ENCODE data around the gene SMIM36.
"Not testable (repeated sequence)": the region's sequence is repeated elsewhere in the genome, so short reads cannot be mapped to it uniquely, and the experiment has no call there.

The SMIM36 gene

GRCh38 chr17:55431914-55432313 lies 79.3 kb downstream of the SMIM36 start:
- H2AFZ ChIP-seq (ENCODE audit: low read depth, low read length); H3K4me3 ChIP-seq (ENCODE audit: insufficient read depth in 1 of 2, low read depth in 1 of 2, low read length in 2 of 2); H3K23ac ChIP-seq (ENCODE audit: low read length in 2 of 2); H2AK5ac ChIP-seq (ENCODE audit: low read length, severe bottlenecking); DNase-seq; H3K36me3 ChIP-seq (ENCODE audit: control insufficient read depth in 1 of 2, insufficient read depth in 2 of 2, low read depth in 1 of 2, low read length in 2 of 2); H3K27ac ChIP-seq (ENCODE audit: low read length, poor library complexity, severe bottlenecking); H3K9me3 ChIP-seq (ENCODE audit: control insufficient read depth, low read length); H2BK5ac ChIP-seq (ENCODE audit: low read depth, low read length, poor library complexity, severe bottlenecking); H3K79me1 ChIP-seq (replicated peaks; ENCODE audit: low read length, poor library complexity, severe bottlenecking); H3K4ac ChIP-seq (ENCODE audit: low read depth in 1 of 2, low read length in 2 of 2); H3K27me3 ChIP-seq (ENCODE audit: control insufficient read depth in 1 of 2, insufficient read depth in 1 of 2, low read length in 2 of 2); H3K9ac ChIP-seq (ENCODE audit: low read length); H2BK120ac ChIP-seq (ENCODE audit: low read depth, low read length); H3K4me1 ChIP-seq (ENCODE audit: control insufficient read depth, insufficient read depth, low read depth, low read length); H4K8ac ChIP-seq (ENCODE audit: low read length); H3K4me2 ChIP-seq (ENCODE audit: low read length, poor library complexity, severe bottlenecking); H2BK15ac ChIP-seq (ENCODE audit: low read depth, poor library complexity, severe bottlenecking): not testable (repeated sequence)
- no CpG with 5 or more reads among the region's 1 CpG for WGBS
- Histone ChIP-seq H3K14ac (ENCODE audit: low read length in 2 of 2) (peak overlapping the region in 1 of 2 experiments; percentile 56), H2BK12ac (ENCODE audit: low read length in 2 of 2) (peak overlapping the region in 1 of 2 experiments; percentile 93), H4K91ac (ENCODE audit: low read length) (peak overlapping the region; percentile 45), H3K18ac (ENCODE audit: low read depth in 1 of 2, low read length in 2 of 2) (peak overlapping the region in 1 of 2 experiments; percentile 86)

- whole genome bisulfite sequencing = 69% methylated on average over 4 of the region's 4 CpGs
Measured at GRCh38 chr17:55430541-55431288, 80.5 kb downstream of the SMIM36 start.

GRCh38 chr17:55427587-55427882 lies 83.7 kb downstream of the SMIM36 start:
- Histone ChIP-seq H2BK5ac (ENCODE audit: low read depth, low read length, poor library complexity, severe bottlenecking) (no peak overlapping the region), H2BK15ac (ENCODE audit: low read depth, poor library complexity, severe bottlenecking) (no peak overlapping the region), H3K23ac (ENCODE audit: low read length in 2 of 2) (no peak overlapping the region), H3K27me3 (ENCODE audit: control insufficient read depth in 1 of 2, insufficient read depth in 1 of 2, low read length in 2 of 2) (peaks cover 0 to 5% of the 10 kb centered on the region in 2 experiments), H3K9me3 (ENCODE audit: control insufficient read depth, low read length) (no peaks in the 10 kb centered on the region), H3K4ac (ENCODE audit: low read depth in 1 of 2, low read length in 2 of 2) (no peak overlapping the region), H3K27ac (ENCODE audit: low read length, poor library complexity, severe bottlenecking) (no peak overlapping the region), H4K91ac (ENCODE audit: low read length) (no peak overlapping the region), H2BK120ac (ENCODE audit: low read depth, low read length) (no peak overlapping the region), H4K8ac (ENCODE audit: low read length) (no peak overlapping the region), H2BK12ac (ENCODE audit: low read length in 2 of 2) (peak overlapping the region in 1 of 2 experiments; percentile 86), H3K4me2 (ENCODE audit: low read length, poor library complexity, severe bottlenecking) (no peak overlapping the region), H3K36me3 (ENCODE audit: control insufficient read depth in 1 of 2, insufficient read depth in 2 of 2, low read depth in 1 of 2, low read length in 2 of 2) (no peaks in the 10 kb centered on the region), H2AK5ac (ENCODE audit: low read length, severe bottlenecking) (no peak overlapping the region), H3K4me3 (ENCODE audit: insufficient read depth in 1 of 2, low read depth in 1 of 2, low read length in 2 of 2) (no peak overlapping the region), H3K79me1 (replicated peaks; ENCODE audit: low read length, poor library complexity, severe bottlenecking) (no peaks in the 10 kb centered on the region), H3K14ac (ENCODE audit: low read length in 2 of 2) (no peak overlapping the region), H2AFZ (ENCODE audit: low read depth, low read length) (no peak overlapping the region), H3K18ac (ENCODE audit: low read depth in 1 of 2, low read length in 2 of 2) (peak overlapping the region in 1 of 2 experiments; percentile 22), H3K9ac (ENCODE audit: low read length) (peak overlapping the region; percentile 14), H3K4me1 (ENCODE audit: control insufficient read depth, insufficient read depth, low read depth, low read length) (peaks cover 2% of the 10 kb centered on the region)
- no peak for DNase-seq
- 100% methylated on average over 2 of the region's 2 CpGs for WGBS

More at GRCh38 chr17:55430541-55431288, 80.5 kb downstream of the SMIM36 start:
- H3K18ac ChIP-seq (ENCODE audit: low read depth in 1 of 2, low read length in 2 of 2) = peak overlapping the region in 1 of 2 experiments; percentile 25
- no peak overlapping the region for H2BK15ac ChIP-seq (ENCODE audit: low read depth, poor library complexity, severe bottlenecking)
- no peak overlapping the region for H3K23ac ChIP-seq (ENCODE audit: low read length in 2 of 2)
- H2AFZ ChIP-seq (ENCODE audit: low read depth, low read length) = no peak overlapping the region
- H3K4me3 ChIP-seq (ENCODE audit: insufficient read depth in 1 of 2, low read depth in 1 of 2, low read length in 2 of 2) = no peak overlapping the region
- H3K27me3 ChIP-seq (ENCODE audit: control insufficient read depth in 1 of 2, insufficient read depth in 1 of 2, low read length in 2 of 2) = no peaks in the 10 kb centered on the region
- H3K4ac ChIP-seq (ENCODE audit: low read depth in 1 of 2, low read length in 2 of 2) = no peak overlapping the region
- peak overlapping the region; percentile 33 for H3K9ac ChIP-seq (ENCODE audit: low read length)
- H3K4me1 ChIP-seq (ENCODE audit: control insufficient read depth, insufficient read depth, low read depth, low read length) = peaks cover 3% of the 10 kb centered on the region
- no peak overlapping the region for H2BK5ac ChIP-seq (ENCODE audit: low read depth, low read length, poor library complexity, severe bottlenecking)
- H2AK5ac ChIP-seq (ENCODE audit: low read length, severe bottlenecking) = no peak overlapping the region
- no peak overlapping the region for H2BK120ac ChIP-seq (ENCODE audit: low read depth, low read length)
- H4K8ac ChIP-seq (ENCODE audit: low read length) = no peak overlapping the region
- no peaks in the 10 kb centered on the region for H3K36me3 ChIP-seq (ENCODE audit: control insufficient read depth in 1 of 2, insufficient read depth in 2 of 2, low read depth in 1 of 2, low read length in 2 of 2)
- H3K9me3 ChIP-seq (ENCODE audit: control insufficient read depth, low read length) = no peaks in the 10 kb centered on the region
- no peak overlapping the region for H3K27ac ChIP-seq (ENCODE audit: low read length, poor library complexity, severe bottlenecking)
- no peak overlapping the region for H3K14ac ChIP-seq (ENCODE audit: low read length in 2 of 2)
- no peaks in the 10 kb centered on the region for H3K79me1 ChIP-seq (replicated peaks; ENCODE audit: low read length, poor library complexity, severe bottlenecking)
- peak overlapping the region in 1 of 2 experiments; percentile 1 for H2BK12ac ChIP-seq (ENCODE audit: low read length in 2 of 2)
- H4K91ac ChIP-seq (ENCODE audit: low read length) = no peak overlapping the region
- no peak overlapping the region for H3K4me2 ChIP-seq (ENCODE audit: low read length, poor library complexity, severe bottlenecking)
- no peak for DNase-seq

GRCh38 chr17:55426851-55427586 lies 84.2 kb downstream of the SMIM36 start:
- Histone ChIP-seq H2AFZ (ENCODE audit: low read depth, low read length) (peak overlapping the region; percentile 24), H3K27me3 (ENCODE audit: control insufficient read depth in 1 of 2, insufficient read depth in 1 of 2, low read length in 2 of 2) (peaks cover 0 to 5% of the 10 kb centered on the region in 2 experiments), H2BK120ac (ENCODE audit: low read depth, low read length) (no peak overlapping the region), H2BK15ac (ENCODE audit: low read depth, poor library complexity, severe bottlenecking) (no peak overlapping the region), H3K27ac (ENCODE audit: low read length, poor library complexity, severe bottlenecking) (no peak overlapping the region), H3K36me3 (ENCODE audit: control insufficient read depth in 1 of 2, insufficient read depth in 2 of 2, low read depth in 1 of 2, low read length in 2 of 2) (no peaks in the 10 kb centered on the region), H3K4me2 (ENCODE audit: low read length, poor library complexity, severe bottlenecking) (no peak overlapping the region), H3K23ac (ENCODE audit: low read length in 2 of 2) (no peak overlapping the region), H4K8ac (ENCODE audit: low read length) (no peak overlapping the region), H3K14ac (ENCODE audit: low read length in 2 of 2) (no peak overlapping the region), H3K4me3 (ENCODE audit: insufficient read depth in 1 of 2, low read depth in 1 of 2, low read length in 2 of 2) (no peak overlapping the region), H3K4me1 (ENCODE audit: control insufficient read depth, insufficient read depth, low read depth, low read length) (peaks cover 2% of the 10 kb centered on the region), H2AK5ac (ENCODE audit: low read length, severe bottlenecking) (no peak overlapping the region), H3K18ac (ENCODE audit: low read depth in 1 of 2, low read length in 2 of 2) (no peak overlapping the region), H4K91ac (ENCODE audit: low read length) (no peak overlapping the region), H3K9ac (ENCODE audit: low read length) (peak overlapping the region; percentile 14), H2BK5ac (ENCODE audit: low read depth, low read length, poor library complexity, severe bottlenecking) (no peak overlapping the region), H3K79me1 (replicated peaks; ENCODE audit: low read length, poor library complexity, severe bottlenecking) (no peaks in the 10 kb centered on the region), H3K9me3 (ENCODE audit: control insufficient read depth, low read length) (no peaks in the 10 kb centered on the region), H2BK12ac (ENCODE audit: low read length in 2 of 2) (no peak overlapping the region), H3K4ac (ENCODE audit: low read depth in 1 of 2, low read length in 2 of 2) (no peak overlapping the region)
- DNase-seq = peak; percentile 69
- WGBS = 80% methylated on average over 2 of the region's 2 CpGs

Data from mesenchymal stem cell (in vitro differentiated cells and primary cell).